Upper lobe of right lung (tissue), 1 donor: ENCODE measurements around the gene E2F3. TPM values are rescaled to one million over a fixed set of nuclear protein-coding genes. Genes with fewer than 3 reads are reported as not detected.

Experiments
- ATAC-seq: fragments of 200-7000 bp; cut with Tn5 transposase; one replicate; pipeline ENCODE4 v1.9.1; 2020; ENCODE audit warnings: mild to moderate bottlenecking, moderate library complexity
- DNase-seq: peaks from one replicate; pipeline ENCODE4 v3.0.0-alpha.2; 2020
- H3K27ac ChIP-seq: fragments of 200-600 bp; one replicate; pipeline ENCODE4 v1.8.0; 2022
- H3K27me3 ChIP-seq: fragments of 200-600 bp; one replicate; pipeline ENCODE4 v1.8.0; 2022; ENCODE audit warnings: mild to moderate bottlenecking
- H3K36me3 ChIP-seq: fragments of 200-600 bp; one replicate; pipeline ENCODE4 v1.8.0; 2022
- H3K4me1 ChIP-seq: fragments of 200-600 bp; one replicate; pipeline ENCODE4 v1.8.0; 2022
- H3K4me3 ChIP-seq: fragments of 200-600 bp; one replicate; pipeline ENCODE4 v1.8.0; 2022; ENCODE audit warnings: mild to moderate bottlenecking
- H3K9me3 ChIP-seq: fragments of 200-600 bp; one replicate; pipeline ENCODE4 v1.8.0; 2022
- CTCF ChIP-seq: fragments of 200-600 bp; IDR thresholded peaks from one replicate; pipeline ENCODE4 v1.8.0; 2022; ENCODE audit warnings: antibody characterized with exemption
- intact Hi-C: fragments of 100-400 bp; cut with DNase I; formaldehyde crosslinking; loops from one replicate; pipeline ENCODE4 v1.11.0; 2022
- total RNA-seq: library from RNA; stranded (reverse); fragmentation: NEBNext Ultra II Directional; extraction: Animal tissue kit (Norgen Biotek cat#: 25700); gene quantifications from one replicate; pipeline ENCODE4 v1.2.1, GENCODE V29; 2021
- donor health status: DM: no; HTN: yes; CAD: no; lungs with severe emphysema.

E2F3 gene
- total RNA-seq, 1 donor from 2014 or later, result 7.8 TPM

DNA sequence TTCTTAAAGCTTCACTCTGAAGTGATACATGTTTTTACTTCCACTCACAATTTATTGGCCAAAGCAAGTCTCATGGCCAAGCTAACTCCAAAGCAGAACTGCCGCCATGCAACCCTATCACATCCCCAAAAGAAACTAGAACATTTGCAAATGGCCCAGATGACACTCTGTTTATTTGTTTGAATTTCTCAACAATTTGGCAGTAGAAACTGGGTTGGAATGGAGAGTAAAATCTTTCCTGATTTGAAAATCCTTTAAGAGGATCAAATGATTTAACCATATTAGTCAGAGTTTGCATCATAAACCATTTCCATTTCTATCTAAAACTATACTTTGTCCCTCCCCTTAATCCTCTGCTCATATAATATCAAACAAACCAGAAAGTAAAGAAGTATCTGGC is 39.1 kb upstream of the E2F3 start:
- no peak overlapping the region for H3K27ac ChIP-seq
- no peaks in the 10 kb centered on the region for H3K36me3 ChIP-seq
- H3K27me3 ChIP-seq, result peaks cover 4% of the 10 kb centered on the region
- TF ChIP-seq CTCF, result no peak
- H3K4me1 ChIP-seq, result no peaks in the 10 kb centered on the region
- DNase-seq, result no peak
- H3K4me3 ChIP-seq, result no peak overlapping the region
- intact Hi-C loops, result no loop called here
- no peaks in the 10 kb centered on the region for H3K9me3 ChIP-seq
- ATAC-seq, result no peak

DNA sequence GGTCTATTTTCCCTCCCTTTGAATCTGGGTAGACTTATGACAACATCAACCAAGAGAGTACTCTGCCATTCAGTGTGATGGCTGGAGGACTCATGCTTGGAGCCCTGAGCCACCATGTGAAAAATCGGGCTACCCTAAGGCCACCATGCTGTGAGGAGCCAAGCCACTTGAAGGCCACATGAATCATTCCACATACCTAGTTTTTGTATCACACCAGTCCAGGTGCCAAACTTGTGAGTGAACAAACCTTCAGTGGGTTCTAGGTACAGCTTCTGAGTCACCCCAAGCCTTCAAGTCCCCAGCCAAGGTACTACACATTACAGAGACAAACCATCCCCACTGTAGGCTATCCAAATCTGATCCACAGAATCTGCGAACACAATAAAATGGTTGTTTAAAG is 37.4 kb upstream of the E2F3 start:
- Histone ChIP-seq H3K4me3 (no peak overlapping the region), H3K36me3 (no peaks in the 10 kb centered on the region), H3K27ac (no peak overlapping the region), H3K9me3 (no peaks in the 10 kb centered on the region), H3K4me1 (no peaks in the 10 kb centered on the region), H3K27me3 (peaks cover 4% of the 10 kb centered on the region)
- TF ChIP-seq CTCF, result no peak
- ATAC-seq (no peak), DNase-seq (no peak)
- intact Hi-C loops, result no loop called here

DNA sequence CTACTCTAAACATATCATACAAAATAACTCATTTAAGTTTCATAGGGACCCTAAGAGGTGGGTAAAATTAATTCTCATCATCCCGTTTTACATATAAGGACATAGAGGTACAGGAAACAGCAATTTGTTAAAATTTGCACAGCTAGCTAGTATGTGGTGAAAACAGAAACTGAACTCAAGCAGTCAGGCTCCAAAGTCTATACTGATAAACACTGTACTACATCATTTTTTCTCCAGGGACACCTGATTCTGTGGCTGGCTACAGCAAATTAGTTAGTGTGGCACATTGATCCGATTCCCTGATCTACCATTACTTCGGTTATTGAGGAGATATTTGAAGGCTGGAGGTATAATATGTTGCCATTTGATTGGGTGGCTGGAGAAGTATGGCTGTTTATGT is 36.2 kb upstream of the E2F3 start:
- no peaks in the 10 kb centered on the region for H3K9me3 ChIP-seq
- TF ChIP-seq CTCF, result no peak
- no peaks in the 10 kb centered on the region for H3K4me1 ChIP-seq
- no peak for ATAC-seq
- intact Hi-C loops, result no loop called here
- H3K36me3 ChIP-seq, result no peaks in the 10 kb centered on the region
- no peak overlapping the region for H3K27ac ChIP-seq
- no peak for DNase-seq
- H3K27me3 ChIP-seq, result peaks cover 4% of the 10 kb centered on the region
- H3K4me3 ChIP-seq, result no peak overlapping the region

DNA sequence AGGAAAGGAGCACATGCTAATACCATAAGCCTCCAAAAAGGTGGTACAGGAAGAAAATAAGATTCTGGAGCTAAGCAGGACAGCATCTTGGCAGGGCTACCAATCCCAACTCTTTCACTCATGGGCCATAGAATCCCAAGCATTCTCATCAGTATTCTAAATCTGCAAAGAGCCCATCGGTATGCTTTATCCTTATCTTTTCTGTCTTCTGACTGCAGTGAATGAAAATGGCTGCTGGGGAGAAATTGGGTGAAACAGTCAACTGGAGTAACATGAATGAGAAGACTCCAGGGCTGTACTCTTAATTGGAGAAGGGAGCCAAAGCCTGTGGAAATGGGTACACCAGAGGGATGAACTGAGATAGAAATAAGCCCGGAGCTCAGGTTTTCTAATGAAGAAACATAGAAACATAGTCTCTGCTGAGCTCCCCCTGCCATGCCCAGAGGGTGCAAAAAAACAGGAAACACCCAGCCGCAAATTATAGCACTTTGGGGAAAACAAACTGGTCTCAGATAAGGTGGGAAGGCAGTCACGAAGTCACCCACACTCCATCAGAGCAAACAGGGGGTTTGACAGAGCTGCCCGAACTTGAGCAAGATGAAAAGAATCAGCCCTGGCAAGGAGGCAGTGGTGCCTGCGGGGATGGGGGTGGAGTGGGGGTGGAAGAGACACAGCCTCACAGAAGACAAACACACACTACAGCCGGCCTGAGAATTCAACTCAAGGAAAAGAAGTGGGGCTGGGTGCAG is 35.4 kb upstream of the E2F3 start:
- Histone ChIP-seq H3K4me3 (no peak overlapping the region), H3K27ac (no peak overlapping the region), H3K4me1 (no peaks in the 10 kb centered on the region), H3K36me3 (no peaks in the 10 kb centered on the region), H3K27me3 (peaks cover 4% of the 10 kb centered on the region), H3K9me3 (no peaks in the 10 kb centered on the region)
- DNase-seq (no peak), ATAC-seq (no peak)
- TF ChIP-seq CTCF, result no peak
- intact Hi-C loops, result no loop called here

GRCh38 chr6:20367743-20368485 is 33.8 kb upstream of the E2F3 start:
- Histone ChIP-seq H3K9me3 (no peaks in the 10 kb centered on the region), H3K27ac (no peak overlapping the region), H3K4me3 (no peak overlapping the region), H3K27me3 (peaks cover 4% of the 10 kb centered on the region), H3K4me1 (no peaks in the 10 kb centered on the region), H3K36me3 (no peaks in the 10 kb centered on the region)
- ATAC-seq (no peak), DNase-seq (no peak)
- TF ChIP-seq CTCF, result no peak
- intact Hi-C loops, result no loop called here
